GM23248 (cell line): Measurements from ENCODE around the gene HPRT1.

Experiments
- EZH2 ChIP-seq: fragments of 200-600 bp; sonication (generic); IDR thresholded peaks from 2 replicates; pipeline ENCODE4 v1.6.1; 2018; ENCODE audit warnings: antibody characterized with exemption, mild to moderate bottlenecking; ENCODE audit not compliant: insufficient read depth, poor library complexity, severe bottlenecking
- EZH2phosphoT487 ChIP-seq: fragments of 200-600 bp; sonication (generic); IDR thresholded peaks from 2 replicates; pipeline ENCODE4 v1.6.1; 2018; ENCODE audit warnings: antibody characterized with exemption, moderate library complexity, mild to moderate bottlenecking, low read depth; ENCODE audit not compliant: insufficient read depth

- TF ChIP-seq EZH2 (no peak), EZH2phosphoT487 (no peak)
Measured at GRCh38 chrX:134545510-134545909, 85.5 kb downstream of the HPRT1 start.
